CD14-positive monocyte (primary cell): ENCODE results near the gene BRF1. TPM values are rescaled to one million over a fixed set of nuclear protein-coding genes. Genes with fewer than 3 reads are reported as not detected.

Experiments
- DNase-seq, 3 donors: peaks; one replicate each; pipeline ENCODE4 v3.0.0-alpha.2; 2011 to 2022
- H2AFZ ChIP-seq: 2 replicates; pipeline ENCODE4 v1.6.0; 2012; ENCODE audit warnings: mild to moderate bottlenecking, low read depth, low read length, inconsistent platforms; ENCODE audit not compliant: insufficient read depth, poor library complexity, severe bottlenecking
- H3K27ac ChIP-seq, 2 donors: 1 replicate in 1 of 2; 2 replicates in 1 of 2; pipeline ENCODE4 v1.5.1; 2012 to 2013; ENCODE audit warnings: low read length in 2 of 2, control low read depth in 1 of 2, inconsistent platforms in 1 of 2, low read depth in 1 of 2, mild to moderate bottlenecking in 1 of 2
- H3K27me3 ChIP-seq, 2 donors: one replicate each; pipeline versions ENCODE4 v1.6.0 to v1.6.1; 2011 to 2013; ENCODE audit warnings: low read length in 2 of 2; ENCODE audit not compliant: control insufficient read depth in 2 of 2, insufficient read depth in 2 of 2
- H3K36me3 ChIP-seq, 2 donors: replicated peaks in 1 of 2; 1 replicate in 1 of 2; 2 replicates in 1 of 2; pipeline versions ENCODE4 v1.5.1 to v1.6.1; 2012 to 2013; ENCODE audit warnings: low read length in 2 of 2, control low read depth in 1 of 2, inconsistent platforms in 1 of 2, mild to moderate bottlenecking in 1 of 2; ENCODE audit not compliant: insufficient read depth in 2 of 2, control insufficient read depth in 1 of 2
- H3K4me1 ChIP-seq, 2 donors: 1 replicate in 1 of 2; 2 replicates in 1 of 2; pipeline versions ENCODE4 v1.5.1 to v1.6.1; 2012 to 2013; ENCODE audit warnings: low read length in 2 of 2, control low read depth in 1 of 2, inconsistent platforms in 1 of 2, mild to moderate bottlenecking in 1 of 2, moderate library complexity in 1 of 2; ENCODE audit not compliant: insufficient read depth in 2 of 2, control insufficient read depth in 1 of 2
- H3K4me2 ChIP-seq: replicated peaks from 2 replicates; pipeline ENCODE3; 2012; ENCODE audit warnings: low read length, moderate library complexity, mild to moderate bottlenecking; ENCODE audit not compliant: poor library complexity, severe bottlenecking; ENCODE audit errors: extremely low read depth
- H3K4me3 ChIP-seq, 3 experiments: fragments of 200-600 bp in 1 of 3; sonication (generic) in 1 of 3; replicated peaks in 1 of 3; 1 replicate in 2 of 3; 2 replicates in 1 of 3; pipeline ENCODE4 v1.5.1; 2011 to 2013; ENCODE audit warnings: low read length in 3 of 3, mild to moderate bottlenecking in 3 of 3, control low read depth in 2 of 3, low read depth in 2 of 3, inconsistent platforms in 1 of 3, moderate library complexity in 1 of 3
- H3K79me2 ChIP-seq: 2 replicates; pipeline ENCODE4 v1.6.0; 2012; ENCODE audit warnings: mild to moderate bottlenecking, control low read depth, inconsistent platforms, low read length, moderate library complexity; ENCODE audit not compliant: insufficient read depth
- H3K9ac ChIP-seq: 2 replicates; pipeline ENCODE4 v1.6.0; 2017; ENCODE audit warnings: low read length, mild to moderate bottlenecking; ENCODE audit not compliant: insufficient read depth, poor library complexity, severe bottlenecking
- H3K9me3 ChIP-seq, 2 donors: replicated peaks in 1 of 2; 1 replicate in 1 of 2; 2 replicates in 1 of 2; pipeline versions ENCODE4 v1.5.1 to v1.6.1; 2012 to 2013; ENCODE audit warnings: low read length in 2 of 2, control low read depth in 1 of 2; ENCODE audit not compliant: control insufficient read depth in 1 of 2, insufficient read depth in 1 of 2
- H4K20me1 ChIP-seq: 2 replicates; pipeline ENCODE4 v1.6.0; 2012; ENCODE audit warnings: mild to moderate bottlenecking, low read length, control low read depth, moderate library complexity; ENCODE audit not compliant: insufficient read depth
- H3K27ac Mint-ChIP-seq, 7 donors: one replicate each; pipeline ENCODE4 v1.8.0; 2020; ENCODE audit warnings: mild to moderate bottlenecking in 7 of 7, mixed read lengths in 7 of 7, moderate library complexity in 6 of 7, inconsistent platforms in 2 of 7
- H3K27me3 Mint-ChIP-seq, 3 donors: one replicate each; pipeline ENCODE4 v1.8.0; 2021 to 2022; ENCODE audit warnings: low read depth in 3 of 3, mild to moderate bottlenecking in 3 of 3, mixed read lengths in 3 of 3, moderate library complexity in 3 of 3, inconsistent platforms in 1 of 3
- H3K36me3 Mint-ChIP-seq, 2 donors: one replicate each; pipeline ENCODE4 v1.8.0; 2020; ENCODE audit warnings: mixed read lengths in 2 of 2, inconsistent platforms in 1 of 2, mild to moderate bottlenecking in 1 of 2
- H3K4me1 Mint-ChIP-seq: one replicate; pipeline ENCODE4 v1.8.0; 2020; ENCODE audit warnings: mild to moderate bottlenecking, mixed read lengths
- H3K4me3 Mint-ChIP-seq, 2 donors: one replicate each; pipeline ENCODE4 v1.8.0; 2020; ENCODE audit warnings: mild to moderate bottlenecking in 2 of 2, mixed read lengths in 2 of 2, moderate library complexity in 1 of 2
- H3K9me3 Mint-ChIP-seq, 7 donors: one replicate each; pipeline ENCODE4 v1.8.0; 2020 to 2022; ENCODE audit warnings: mixed read lengths in 7 of 7, mild to moderate bottlenecking in 6 of 7, moderate library complexity in 6 of 7, inconsistent platforms in 2 of 7
- CTCF ChIP-seq: fragments of 200-600 bp; IDR thresholded peaks from one replicate; pipeline ENCODE4 v1.8.0; 2022; ENCODE audit warnings: antibody characterized with exemption, mild to moderate bottlenecking
- WGBS: methylation state at CpG from one replicate; pipeline ENCODE4 v1.1.5; 2013; ENCODE audit warnings: missing lambda C conversion rate; ENCODE audit not compliant: insufficient coverage; 5-methylcytosine and 5-hydroxymethylcytosine counted together
- intact Hi-C, 2 donors: fragments of 100-400 bp; cut with micrococcal nuclease; formaldehyde crosslinking; loops; one replicate each; pipeline versions ENCODE4 v1.15.0 to v1.15.1; 2023
- polyA minus RNA-seq: library from RNA; depleted of rRNA, polyadenylated mRNA; stranded (reverse); fragments of >200 nt; gene quantifications from 2 replicates; pipeline ENCODE4 v1.2.3, GENCODE V29; 2012
- polyA plus RNA-seq, 3 donors: library from polyadenylated mRNA; depleted of rRNA in 1 of 3; unstranded in 2 of 3; stranded (reverse) in 1 of 3; fragments of 300-500 nt in 2 of 3; fragments of >200 nt in 1 of 3; fragmentation: Illumina TruSeq in 2 of 3; gene quantifications; 1 replicate in 2 of 3; 2 replicates in 1 of 3; pipeline ENCODE4 v1.2.3, GENCODE V29; 2012 to 2021
- total RNA-seq, 12 experiments: library from RNA in 1 of 12; stranded (reverse) in 1 of 12; fragments of 120-200 nt in 1 of 12; gene quantifications; one replicate each; pipeline ENCODE4 v1.2.4 and lab custom pipeline; 2013 to 2026; ENCODE audit warnings: mixed read lengths in 6 of 12, inconsistent platforms in 1 of 12

Gene BRF1
- total RNA-seq (2013): 19.4 TPM
- polyA plus RNA-seq (10 to 100 TPM in 1 of 3 donors, 1 to 10 TPM in 2; 2.3 to 20.5 (median 2.5) TPM), polyA minus RNA-seq (37.3 and 41.4 TPM in 2 replicates), total RNA-seq (lab: John Stamatoyannopoulos, UW) (7.6 to 37.6 (median 28.5) reads per million in 11 experiments)

DNA sequence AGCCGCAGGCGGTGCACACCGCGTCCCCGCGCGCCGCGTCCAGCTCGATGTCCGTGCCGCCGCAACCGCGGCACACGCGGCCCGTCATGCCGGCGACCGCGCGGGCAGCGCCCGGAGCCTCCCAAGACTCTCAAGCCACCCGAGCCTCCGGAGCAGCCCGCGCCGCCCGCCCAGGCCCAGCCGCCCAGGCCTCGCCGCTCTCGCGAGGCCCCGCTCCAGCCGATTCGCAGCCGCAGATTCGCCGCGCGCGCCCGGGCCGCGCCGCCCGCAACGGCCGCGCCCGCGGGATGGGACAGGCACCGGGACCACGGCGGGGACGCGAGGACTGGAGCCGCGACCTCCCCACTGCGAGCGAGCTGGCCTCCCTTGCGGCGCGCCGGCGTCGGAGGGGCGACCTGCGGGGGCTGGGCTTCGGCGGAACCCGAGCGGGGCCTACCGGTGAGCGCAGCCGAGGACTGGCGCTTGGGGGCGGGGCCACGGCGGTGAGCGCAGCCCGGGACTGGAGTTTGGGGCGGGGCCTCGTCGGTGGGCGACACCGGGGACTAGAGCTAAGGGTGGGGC lies at the start of gene BRF1:
Gene BRF1, minus strand, starts transcription at position 460 of the 561 bp plus-strand sequence. Its CDS starts 372 bp downstream, at position 88.
- H2AFZ ChIP-seq: peak within 1 kb of the TSS; percentile 91
- H3K79me2 ChIP-seq: peaks cover 46% of the 10 kb centered on the region
- peak within 1 kb of the TSS; percentile 89 for H3K9ac ChIP-seq
- H3K4me2 ChIP-seq: peak within 1 kb of the TSS; percentile 94
- peaks cover 28% of the 10 kb centered on the region for H4K20me1 ChIP-seq
- Mint-ChIP-seq H3K4me1 (peaks cover 45% of the 10 kb centered on the region), H3K9me3 (peaks cover 0 to 2% (median 0%) of the 10 kb centered on the region in 7 donors), H3K36me3 (peaks cover 9 to 16% of the 10 kb centered on the region in 2 donors), H3K27me3 (peaks cover 0 to 2% (median 0%) of the 10 kb centered on the region in 3 donors), H3K27ac (peak within 1 kb of the TSS; percentile 91 to 98 (median 95)), H3K4me3 (peak within 1 kb of the TSS; percentile 85 to 95)
- no peaks in the 10 kb centered on the region for H3K27me3 ChIP-seq
- no peak for TF ChIP-seq CTCF
- H3K27ac ChIP-seq: peak within 1 kb of the TSS; percentile 92 to 93
- intact Hi-C loops: loop anchor here in 1 of 2 donors (2.0 kb wide), 1 partner anchor 14 kb away; the partner anchor contains the start of gene PACS2
- peaks cover 31 to 42% of the 10 kb centered on the region in 2 donors for H3K4me1 ChIP-seq
- H3K4me3 ChIP-seq: peak within 1 kb of the TSS; percentile 66 to 87 (median 76)
- no peaks in the 10 kb centered on the region for H3K36me3 ChIP-seq
- peak; percentile 77 to 88 (median 79) for DNase-seq
- under 1% methylated on average over 90 of the region's 90 CpGs for WGBS
- H3K9me3 ChIP-seq: no peaks in the 10 kb centered on the region

DNA sequence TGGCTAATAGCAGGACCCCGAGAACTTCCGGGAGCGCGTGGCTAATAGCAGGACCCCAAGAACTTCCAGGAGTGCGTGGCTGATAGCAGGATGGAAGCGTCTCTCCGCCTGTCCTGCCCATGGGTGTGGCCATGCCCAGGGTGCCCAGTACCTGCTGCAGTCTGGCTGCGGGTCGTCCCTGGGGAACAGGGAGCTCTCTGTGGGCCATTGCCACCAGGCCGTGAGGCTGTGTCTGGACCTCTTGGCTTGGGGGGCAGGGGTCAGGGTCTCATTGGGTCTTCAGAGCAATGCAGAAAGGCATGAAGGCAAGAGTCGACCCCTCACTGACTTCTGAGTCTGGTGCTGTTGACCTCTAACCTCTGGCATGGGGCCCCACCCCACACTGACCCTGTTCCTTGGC lies 49.2 kb upstream of the BRF1 start:
- H3K9ac ChIP-seq: no peak overlapping the region
- H3K36me3 Mint-ChIP-seq: peaks cover 6 to 15% of the 10 kb centered on the region in 2 donors
- no peak overlapping the region for H3K4me3 ChIP-seq
- peaks cover 0 to 4% of the 10 kb centered on the region in 2 donors for H3K9me3 ChIP-seq
- H3K27ac Mint-ChIP-seq: no peak overlapping the region
- H3K4me1 Mint-ChIP-seq: peaks cover 2% of the 10 kb centered on the region
- H3K4me2 ChIP-seq: no peak overlapping the region
- peaks cover 0 to 8% of the 10 kb centered on the region in 2 donors for H3K36me3 ChIP-seq
- H3K79me2 ChIP-seq: no peaks in the 10 kb centered on the region
- no peak for TF ChIP-seq CTCF
- no peak overlapping the region for H3K4me3 Mint-ChIP-seq
- H4K20me1 ChIP-seq: peaks cover 18% of the 10 kb centered on the region
- no peak overlapping the region for H2AFZ ChIP-seq
- peaks cover 0 to 6% (median 0%) of the 10 kb centered on the region in 3 donors for H3K27me3 Mint-ChIP-seq
- peaks cover 0 to 8% (median 5%) of the 10 kb centered on the region in 7 donors for H3K9me3 Mint-ChIP-seq
- H3K4me1 ChIP-seq: peaks cover 3 to 4% of the 10 kb centered on the region in 2 donors
- no peak overlapping the region for H3K27ac ChIP-seq
- 96% methylated on average over 11 of the region's 11 CpGs for WGBS
- intact Hi-C loops: no loop called here
- H3K27me3 ChIP-seq: no peaks in the 10 kb centered on the region
- no peak for DNase-seq
